Right lobe of liver (tissue), 6 donors: ENCODE results near the gene SOBP. TPM values are rescaled to one million over a fixed set of nuclear protein-coding genes. Genes with fewer than 3 reads are reported as not detected.

Source experiments
- ATAC-seq, 4 donors: fragments of 200-7000 bp; cut with Tn5 transposase; one replicate each; pipeline ENCODE4 v1.9.1; 2020; ENCODE audit warnings: mild to moderate bottlenecking in 4 of 4, moderate library complexity in 4 of 4
- DNase-seq, 3 donors: peaks; one replicate each; pipeline ENCODE4 v3.0.0-alpha.2; 2020
- H3K27ac ChIP-seq, 3 donors: fragments of 200-600 bp; one replicate each; pipeline ENCODE4 v1.8.0; 2022
- H3K27me3 ChIP-seq, 2 donors: fragments of 200-600 bp; one replicate each; pipeline ENCODE4 v1.8.0; 2022
- H3K36me3 ChIP-seq, 4 donors: fragments of 200-600 bp; sonication (generic) in 1 of 4; one replicate each; pipeline versions ENCODE4 v1.5.1 to v1.8.0; 2017 to 2022; ENCODE audit warnings: control low read depth in 1 of 4
- H3K4me1 ChIP-seq, 4 donors: fragments of 200-600 bp; sonication (generic) in 1 of 4; one replicate each; pipeline versions ENCODE4 v1.5.1 to v1.8.0; 2017 to 2022; ENCODE audit warnings: control low read depth in 1 of 4
- H3K4me3 ChIP-seq, 3 donors: fragments of 200-600 bp; one replicate each; pipeline ENCODE4 v1.8.0; 2022
- H3K9me3 ChIP-seq, 4 donors: fragments of 200-600 bp; sonication (generic) in 1 of 4; one replicate each; pipeline versions ENCODE4 v1.5.1 to v1.8.0; 2017 to 2022; ENCODE audit warnings: control low read depth in 1 of 4
- CTCF ChIP-seq, 4 donors: fragments of 200-600 bp in 3 of 4; fragments of 450-650 bp in 1 of 4; IDR thresholded peaks; one replicate each; pipeline versions ENCODE4 v1.5.1 to v1.8.0; 2016 to 2022; ENCODE audit warnings: antibody characterized with exemption in 4 of 4, mild to moderate bottlenecking in 2 of 4
- POLR2A ChIP-seq: fragments of 450-650 bp; IDR thresholded peaks from one replicate; pipeline ENCODE4 v1.6.1; 2017; ENCODE audit warnings: antibody characterized with exemption, mild to moderate bottlenecking
- WGBS: methylation state at CpG from one replicate; pipeline ENCODE4 v1.1.6; 2018; ENCODE audit warnings: low coverage, low lambda C conversion rate; ENCODE audit not compliant: insufficient coverage; ENCODE audit errors: missing lambda C conversion rate; 5-methylcytosine and 5-hydroxymethylcytosine counted together
- intact Hi-C, 2 donors: fragments of 100-400 bp; cut with DNase I; formaldehyde crosslinking; loops; one replicate each; pipeline versions ENCODE4 v1.11.2 to v1.14.1; 2022
- total RNA-seq, 6 experiments: library from RNA; depleted of rRNA in 2 of 6; stranded (reverse); fragments of >200 nt in 2 of 6; fragmentation: NEBNext Ultra II Directional in 3 of 6; extraction: Animal tissue kit (Norgen Biotek cat#: 25700) in 3 of 6; gene quantifications; one replicate each; pipeline versions ENCODE4 v1.1.0 to v1.2.4, GENCODE V29; 2016 to 2023
- donor health status: DM: no; HTN: yes; CAD: no.
- donor health status: DM: no; HTN: no; CAD: no.
- donor health status: DM: no; HTN: no; CAD: no.
- donor health status: DM: no; HTN: yes; CAD: no.
- donor health status: DM: no; HTN: yes; CAD: no.

SOBP gene
- total RNA-seq, 6 experiments from 2014 or later: 1.3 to 3.5 (median 1.6) TPM

GRCh38 chr6:107679457-107679856 is 189.5 kb downstream of the SOBP start:
- 68% methylated on average over 4 of the region's 4 CpGs for WGBS
- Histone ChIP-seq H3K9me3 (no peaks in the 10 kb centered on the region), H3K4me1 (no peaks in the 10 kb centered on the region), H3K4me3 (no peak overlapping the region), H3K27ac (no peak overlapping the region), H3K36me3 (no peaks in the 10 kb centered on the region), H3K27me3 (no peaks in the 10 kb centered on the region)
- ATAC-seq: no peak
- DNase-seq: no peak
- intact Hi-C loops: no loop called here
- TF ChIP-seq POLR2A (no peak), CTCF (IDR thresholded peaks at IDR 0.05) (no peak)

GRCh38 chr6:107682721-107683120 is 192.8 kb downstream of the SOBP start:
- no peaks in the 10 kb centered on the region for H3K9me3 ChIP-seq
- 93% methylated on average over 3 of the region's 3 CpGs for WGBS
- intact Hi-C loops: no loop called here
- no peaks in the 10 kb centered on the region for H3K4me1 ChIP-seq
- H3K36me3 ChIP-seq: no peaks in the 10 kb centered on the region
- ATAC-seq: no peak
- no peak overlapping the region for H3K27ac ChIP-seq
- TF ChIP-seq CTCF (IDR thresholded peaks at IDR 0.05) (no peak), POLR2A (no peak)
- H3K27me3 ChIP-seq: no peaks in the 10 kb centered on the region
- H3K4me3 ChIP-seq: no peak overlapping the region
- DNase-seq: no peak

GRCh38 chr6:107683183-107683582 is 193.3 kb downstream of the SOBP start:
- no peaks in the 10 kb centered on the region for H3K27me3 ChIP-seq
- no peaks in the 10 kb centered on the region for H3K36me3 ChIP-seq
- no peaks in the 10 kb centered on the region for H3K4me1 ChIP-seq
- no peak overlapping the region for H3K27ac ChIP-seq
- H3K9me3 ChIP-seq: no peaks in the 10 kb centered on the region
- intact Hi-C loops: no loop called here
- no peak overlapping the region for H3K4me3 ChIP-seq
- DNase-seq (no peak), ATAC-seq (no peak)
- WGBS: 83% methylated on average over 2 of the region's 2 CpGs
- TF ChIP-seq POLR2A (no peak), CTCF (IDR thresholded peaks at IDR 0.05) (no peak)

- DNase-seq (no peak), ATAC-seq (no peak)
- intact Hi-C loops: no loop called here
- no peak overlapping the region for H3K4me3 ChIP-seq
- TF ChIP-seq CTCF (IDR thresholded peaks at IDR 0.05) (no peak), POLR2A (no peak)
- 95% methylated on average over 2 of the region's 2 CpGs for WGBS
- H3K4me1 ChIP-seq: no peaks in the 10 kb centered on the region
- H3K27me3 ChIP-seq: no peaks in the 10 kb centered on the region
- no peaks in the 10 kb centered on the region for H3K36me3 ChIP-seq
- no peak overlapping the region for H3K27ac ChIP-seq
- H3K9me3 ChIP-seq: no peaks in the 10 kb centered on the region
Observed at GRCh38 chr6:107684996-107685395, 195.1 kb downstream of the SOBP start.

GRCh38 chr6:107689190-107689589 is 199.3 kb downstream of the SOBP start:
- TF ChIP-seq CTCF (IDR thresholded peaks at IDR 0.05) (no peak), POLR2A (no peak)
- WGBS: 100% methylated on average over 2 of the region's 3 CpGs

More at GRCh38 chr6:107689190-107689589, 199.3 kb downstream of the SOBP start:
- Histone ChIP-seq H3K36me3 (no peaks in the 10 kb centered on the region), H3K27ac (no peak overlapping the region), H3K27me3 (no peaks in the 10 kb centered on the region), H3K4me1 (no peaks in the 10 kb centered on the region), H3K4me3 (no peak overlapping the region), H3K9me3 (no peaks in the 10 kb centered on the region)
- intact Hi-C loops: no loop called here
- ATAC-seq: no peak
- DNase-seq: no peak
